ENCODE results near the gene RAB6B. TPM values are rescaled to one million over a fixed set of nuclear protein-coding genes. Genes with fewer than 3 reads are reported as not detected.

The RAB6B gene
- total and polyA plus RNA-seq, 2 experiments from 2014 or later: 1.2 to 3.9 TPM

GRCh38 chr3:133865136-133865855 is 30.4 kb downstream of the RAB6B start:
- peaks cover 18% of the 10 kb centered on the region for H3K4me1 Mint-ChIP-seq
- peak; percentile 57 for ATAC-seq

GRCh38 chr3:133864616-133865015 is 31.1 kb downstream of the RAB6B start:
- no peak overlapping the region for H3K27ac ChIP-seq (ENCODE audit: low read depth)
- ATAC-seq (no peak), DNase-seq (ENCODE audit: low spot score) (no peak)
- no peaks in the 10 kb centered on the region for H4K20me1 ChIP-seq (replicated peaks; ENCODE audit: insufficient read depth)
- no peaks in the 10 kb centered on the region for H3K36me3 ChIP-seq (ENCODE audit: insufficient read depth)
- no peaks in the 10 kb centered on the region for H3F3A ChIP-seq (replicated peaks; ENCODE audit: low read depth)
- Mint-ChIP-seq H3K4me1 (peaks cover 20% of the 10 kb centered on the region), H3K4me3 (no peak overlapping the region), H3K9me3 (no peaks in the 10 kb centered on the region), H3K27me3 (ENCODE audit: insufficient read depth, low read depth, poor library complexity) (peaks cover 25% of the 10 kb centered on the region), H3K27ac (peak overlapping the region; percentile 32; the same call in 1 of the 2 replicates), H3K36me3 (ENCODE audit: low read depth) (no peaks in the 10 kb centered on the region)
- no peaks in the 10 kb centered on the region for H3K4me1 ChIP-seq (ENCODE audit: insufficient read depth)
- no peaks in the 10 kb centered on the region for H3K9me2 ChIP-seq (ENCODE audit: insufficient read depth)
- H2AFZ ChIP-seq: no peak overlapping the region
- H3K27me3 ChIP-seq (ENCODE audit: insufficient read depth): no peaks in the 10 kb centered on the region
- no peak overlapping the region for H3K4me3 ChIP-seq
- no peaks in the 10 kb centered on the region for H3K79me2 ChIP-seq (replicated peaks; ENCODE audit: insufficient read depth)
- no peak overlapping the region for H3K4me2 ChIP-seq
- TF ChIP-seq ZNF462 (CRISPR knock-in tag; IDR thresholded peaks at IDR 0.05) (no peak), JUNB (IDR thresholded peaks at IDR 0.05; ENCODE audit: unreplicated experiment) (no peak), ZNF114 (CRISPR knock-in tag; IDR thresholded peaks at IDR 0.05) (no peak), CREB1 (CRISPR knock-in tag; IDR thresholded peaks at IDR 0.05; ENCODE audit: low read depth) (no peak), CTCF (conservative IDR thresholded peaks at IDR 0.05; ENCODE audit: low read depth in 2 of 2) (no peak), ZNF331 (CRISPR knock-in tag; IDR thresholded peaks at IDR 0.05; ENCODE audit: low read depth) (no peak)

More at GRCh38 chr3:133865136-133865855, 30.4 kb downstream of the RAB6B start:
- no peak overlapping the region for H2AFZ ChIP-seq
- DNase-seq (ENCODE audit: low spot score): peak; percentile 50
- Mint-ChIP-seq H3K27me3 (ENCODE audit: insufficient read depth, low read depth, poor library complexity) (peaks cover 25% of the 10 kb centered on the region), H3K36me3 (ENCODE audit: low read depth) (no peaks in the 10 kb centered on the region), H3K27ac (no peak overlapping the region), H3K9me3 (no peaks in the 10 kb centered on the region), H3K4me3 (no peak overlapping the region)
- no peak overlapping the region for H3K4me2 ChIP-seq
- no peaks in the 10 kb centered on the region for H4K20me1 ChIP-seq (replicated peaks; ENCODE audit: insufficient read depth)
- H3K79me2 ChIP-seq (replicated peaks; ENCODE audit: insufficient read depth): no peaks in the 10 kb centered on the region
- TF ChIP-seq CTCF (conservative IDR thresholded peaks at IDR 0.05; ENCODE audit: low read depth in 2 of 2) (peak; percentile 7 to 39; a peak in 2 of 4 replicates), POLR2AphosphoS5 (IDR thresholded peaks at IDR 0.05; ENCODE audit: low read depth) (no peak)
- no peak overlapping the region for H3K27ac ChIP-seq (ENCODE audit: low read depth)
- no peaks in the 10 kb centered on the region for H3K36me3 ChIP-seq (ENCODE audit: insufficient read depth)
- H3K4me3 ChIP-seq: no peak overlapping the region
- no peaks in the 10 kb centered on the region for H3F3A ChIP-seq (replicated peaks; ENCODE audit: low read depth)
- no peaks in the 10 kb centered on the region for H3K4me1 ChIP-seq (ENCODE audit: insufficient read depth)
- no peaks in the 10 kb centered on the region for H3K27me3 ChIP-seq (ENCODE audit: insufficient read depth)
- H3K9me2 ChIP-seq (ENCODE audit: insufficient read depth): no peaks in the 10 kb centered on the region
